Neutrophil (primary cell): Measurements from ENCODE around the gene TXNDC9.
A peak's percentile ranks its signal among the peaks of the same experiment; 100 is the strongest.

Experiments
- H3K27ac ChIP-seq: fragments of 200-600 bp; sonication (generic); 2 replicates; pipeline ENCODE4 v1.5.1; 2016; ENCODE audit warnings: mild to moderate bottlenecking, moderate library complexity
- H3K27me3 ChIP-seq: fragments of 200-600 bp; sonication (generic); 2 replicates; pipeline ENCODE4 v1.6.0; 2016; ENCODE audit warnings: mild to moderate bottlenecking
- H3K36me3 ChIP-seq: fragments of 200-600 bp; sonication (generic); 2 replicates; pipeline ENCODE4 v1.5.1; 2017
- H3K4me1 ChIP-seq, 2 experiments: fragments of 200-600 bp in 1 of 2; sonication (generic) in 1 of 2; 1 replicate in 1 of 2; 2 replicates in 1 of 2; pipeline versions ENCODE4 v1.5.1 to v1.6.1; 2013 to 2016; ENCODE audit warnings: low read depth in 1 of 2, low read length in 1 of 2, mild to moderate bottlenecking in 1 of 2, moderate library complexity in 1 of 2; ENCODE audit not compliant: control insufficient read depth in 1 of 2, insufficient read depth in 1 of 2
- H3K4me3 ChIP-seq, 2 experiments: fragments of 200-600 bp in 1 of 2; sonication (generic) in 1 of 2; 1 replicate in 1 of 2; 2 replicates in 1 of 2; pipeline ENCODE4 v1.5.1; 2013 to 2016; ENCODE audit warnings: low read depth in 1 of 2, low read length in 1 of 2, mild to moderate bottlenecking in 1 of 2, moderate library complexity in 1 of 2
- H3K9me3 ChIP-seq: fragments of 200-600 bp; sonication (generic); 2 replicates; pipeline ENCODE4 v1.5.1; 2016
- TF ChIP-seq, protein P1 (sequence below): fragments of 200-600 bp; sonication (generic); IDR thresholded peaks from 2 replicates; pipeline ENCODE4 v1.5.1; 2016; ENCODE audit warnings: antibody characterized with exemption

TXNDC9 gene, protein sequence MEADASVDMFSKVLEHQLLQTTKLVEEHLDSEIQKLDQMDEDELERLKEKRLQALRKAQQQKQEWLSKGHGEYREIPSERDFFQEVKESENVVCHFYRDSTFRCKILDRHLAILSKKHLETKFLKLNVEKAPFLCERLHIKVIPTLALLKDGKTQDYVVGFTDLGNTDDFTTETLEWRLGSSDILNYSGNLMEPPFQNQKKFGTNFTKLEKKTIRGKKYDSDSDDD

DNA sequence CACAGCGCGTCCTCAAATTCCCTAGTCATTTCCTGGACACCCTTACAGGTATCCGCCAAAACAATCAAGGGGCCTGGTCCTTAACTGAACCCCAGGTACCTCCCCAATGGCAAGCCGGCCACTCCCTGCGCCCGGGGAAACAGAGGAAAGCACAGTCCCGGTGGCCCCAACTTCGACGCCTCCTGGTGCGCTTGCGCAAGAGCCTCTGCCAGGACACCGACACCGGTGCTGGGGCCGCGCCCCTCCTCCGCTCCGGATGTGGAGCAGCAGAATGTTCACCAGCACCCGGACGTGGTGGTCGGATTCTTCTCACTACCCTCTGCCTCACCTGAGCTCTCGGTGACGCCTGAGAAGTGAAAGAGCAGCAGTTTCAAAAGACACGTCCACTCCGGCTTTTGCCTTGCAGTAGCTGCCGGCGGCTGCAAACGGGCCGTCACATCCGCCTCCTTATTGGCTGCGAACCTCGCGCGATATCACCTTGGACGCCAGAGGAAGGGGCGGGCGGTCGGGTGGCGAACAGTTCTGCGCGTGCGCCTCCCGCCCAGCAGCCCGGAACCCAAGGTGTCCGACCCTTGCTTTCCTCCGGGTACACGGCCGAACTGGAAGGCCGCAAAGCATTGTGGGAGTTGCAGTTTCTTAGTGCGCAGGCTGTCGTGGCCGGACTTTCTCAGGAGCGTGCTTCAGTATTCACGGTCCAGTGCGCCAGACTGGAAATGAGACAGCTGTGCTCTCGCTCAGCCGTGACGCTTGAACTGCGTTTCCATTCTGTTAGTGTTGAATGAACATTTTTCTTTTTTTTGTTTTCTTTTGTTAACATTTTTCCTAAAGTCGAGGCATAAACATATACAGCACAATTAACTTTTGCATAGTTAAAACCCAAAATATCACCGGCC is at the start of gene TXNDC9:
Gene TXNDC9, minus strand, starts transcription at position 423 of the 893 bp plus-strand sequence. CDS start 3,123 bp downstream, outside the sequence.
- peak within 1 kb of the TSS; percentile 91 for H3K27ac ChIP-seq
- TF ChIP-seq, protein P1, sequence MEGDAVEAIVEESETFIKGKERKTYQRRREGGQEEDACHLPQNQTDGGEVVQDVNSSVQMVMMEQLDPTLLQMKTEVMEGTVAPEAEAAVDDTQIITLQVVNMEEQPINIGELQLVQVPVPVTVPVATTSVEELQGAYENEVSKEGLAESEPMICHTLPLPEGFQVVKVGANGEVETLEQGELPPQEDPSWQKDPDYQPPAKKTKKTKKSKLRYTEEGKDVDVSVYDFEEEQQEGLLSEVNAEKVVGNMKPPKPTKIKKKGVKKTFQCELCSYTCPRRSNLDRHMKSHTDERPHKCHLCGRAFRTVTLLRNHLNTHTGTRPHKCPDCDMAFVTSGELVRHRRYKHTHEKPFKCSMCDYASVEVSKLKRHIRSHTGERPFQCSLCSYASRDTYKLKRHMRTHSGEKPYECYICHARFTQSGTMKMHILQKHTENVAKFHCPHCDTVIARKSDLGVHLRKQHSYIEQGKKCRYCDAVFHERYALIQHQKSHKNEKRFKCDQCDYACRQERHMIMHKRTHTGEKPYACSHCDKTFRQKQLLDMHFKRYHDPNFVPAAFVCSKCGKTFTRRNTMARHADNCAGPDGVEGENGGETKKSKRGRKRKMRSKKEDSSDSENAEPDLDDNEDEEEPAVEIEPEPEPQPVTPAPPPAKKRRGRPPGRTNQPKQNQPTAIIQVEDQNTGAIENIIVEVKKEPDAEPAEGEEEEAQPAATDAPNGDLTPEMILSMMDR = no peak
- H3K27me3 ChIP-seq = no peaks in the 10 kb centered on the region
- H3K4me1 ChIP-seq = peaks cover 28 to 32% of the 10 kb centered on the region in 2 experiments
- H3K36me3 ChIP-seq = peaks cover 27% of the 10 kb centered on the region
- H3K9me3 ChIP-seq = no peaks in the 10 kb centered on the region
- H3K4me3 ChIP-seq = peak within 1 kb of the TSS; percentile 86 to 100

DNA sequence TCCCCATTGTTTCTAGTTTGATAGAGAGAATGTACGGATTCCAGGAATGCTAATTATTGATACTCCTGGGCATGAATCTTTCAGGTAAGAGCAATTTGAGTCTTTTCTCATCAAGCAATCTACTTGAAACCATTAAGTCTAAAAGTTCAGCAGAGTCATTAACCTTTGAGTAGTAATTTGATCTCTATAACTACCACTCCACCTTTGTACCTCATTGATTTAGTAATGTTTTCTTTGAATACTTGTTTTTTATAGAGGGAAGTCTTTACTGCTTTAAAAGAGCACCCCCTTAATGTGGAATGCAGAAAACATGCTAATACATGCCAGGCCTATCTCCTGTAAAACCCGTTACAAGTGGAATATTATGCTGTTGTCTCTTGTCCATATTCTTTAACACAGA is 46.0 kb upstream of the TXNDC9 start:
- Histone ChIP-seq H3K36me3 (peaks cover 62% of the 10 kb centered on the region), H3K27ac (no peak overlapping the region), H3K9me3 (no peaks in the 10 kb centered on the region), H3K27me3 (no peaks in the 10 kb centered on the region), H3K4me3 (no peak overlapping the region), H3K4me1 (no peaks in the 10 kb centered on the region)
- TF ChIP-seq, protein P1 = no peak

DNA sequence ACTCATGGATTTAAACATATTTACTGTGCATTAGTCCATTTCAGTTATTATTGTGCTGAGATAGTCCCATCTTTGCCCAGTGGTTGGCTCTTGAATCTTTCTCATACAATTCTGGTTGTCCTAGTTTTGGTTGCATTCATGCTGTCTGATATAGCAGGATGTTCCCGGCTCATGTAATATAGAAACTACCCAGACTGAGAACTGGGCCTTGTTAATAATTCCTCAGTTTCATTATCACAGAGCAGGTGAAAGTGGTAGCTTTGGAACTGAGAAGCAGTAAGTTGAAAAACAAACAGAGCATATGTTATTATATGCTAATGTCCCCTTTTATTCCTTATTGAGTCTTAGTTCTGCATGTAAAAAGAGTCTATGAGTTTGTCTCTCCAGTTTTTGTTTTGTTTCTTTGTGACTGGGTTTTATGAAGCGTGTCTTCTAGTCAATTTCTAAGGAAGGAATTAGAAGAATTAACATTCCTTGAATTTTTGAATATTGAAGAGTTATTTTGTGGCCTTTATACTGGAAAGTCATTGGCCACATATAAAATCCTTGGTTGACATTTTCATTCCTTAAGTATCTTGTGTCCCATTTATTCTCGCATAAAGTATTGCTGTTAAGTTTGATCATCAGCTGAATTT is 44.4 kb upstream of the TXNDC9 start:
- Histone ChIP-seq H3K4me3 (no peak overlapping the region), H3K27me3 (no peaks in the 10 kb centered on the region), H3K9me3 (no peaks in the 10 kb centered on the region), H3K36me3 (peaks cover 65% of the 10 kb centered on the region), H3K27ac (no peak overlapping the region), H3K4me1 (no peaks in the 10 kb centered on the region)
- TF ChIP-seq, protein P1 = no peak

DNA sequence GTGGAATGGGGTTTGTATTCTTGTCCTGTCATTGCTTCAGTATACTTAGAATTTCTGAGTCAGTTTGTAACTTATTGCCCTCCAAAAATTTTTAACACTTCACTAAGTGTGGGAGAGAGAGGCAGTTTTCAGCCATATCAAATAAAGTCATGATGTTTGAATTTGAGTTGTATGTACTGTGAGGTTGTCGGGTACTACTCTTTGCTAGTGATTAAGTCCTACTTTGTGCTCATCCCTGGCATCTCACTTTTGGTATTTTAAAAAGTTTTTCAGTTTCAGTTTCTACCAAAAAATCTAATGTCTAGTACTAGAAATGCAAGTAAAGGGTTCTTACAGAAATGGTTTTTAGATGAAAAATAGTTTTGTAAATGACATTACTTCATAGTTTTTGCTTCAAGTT is 41.7 kb upstream of the TXNDC9 start:
- no peak overlapping the region for H3K4me3 ChIP-seq
- no peak overlapping the region for H3K27ac ChIP-seq
- H3K36me3 ChIP-seq = peaks cover 62% of the 10 kb centered on the region
- no peaks in the 10 kb centered on the region for H3K9me3 ChIP-seq
- H3K27me3 ChIP-seq = no peaks in the 10 kb centered on the region
- no peaks in the 10 kb centered on the region for H3K4me1 ChIP-seq
- TF ChIP-seq, protein P1 = no peak

DNA sequence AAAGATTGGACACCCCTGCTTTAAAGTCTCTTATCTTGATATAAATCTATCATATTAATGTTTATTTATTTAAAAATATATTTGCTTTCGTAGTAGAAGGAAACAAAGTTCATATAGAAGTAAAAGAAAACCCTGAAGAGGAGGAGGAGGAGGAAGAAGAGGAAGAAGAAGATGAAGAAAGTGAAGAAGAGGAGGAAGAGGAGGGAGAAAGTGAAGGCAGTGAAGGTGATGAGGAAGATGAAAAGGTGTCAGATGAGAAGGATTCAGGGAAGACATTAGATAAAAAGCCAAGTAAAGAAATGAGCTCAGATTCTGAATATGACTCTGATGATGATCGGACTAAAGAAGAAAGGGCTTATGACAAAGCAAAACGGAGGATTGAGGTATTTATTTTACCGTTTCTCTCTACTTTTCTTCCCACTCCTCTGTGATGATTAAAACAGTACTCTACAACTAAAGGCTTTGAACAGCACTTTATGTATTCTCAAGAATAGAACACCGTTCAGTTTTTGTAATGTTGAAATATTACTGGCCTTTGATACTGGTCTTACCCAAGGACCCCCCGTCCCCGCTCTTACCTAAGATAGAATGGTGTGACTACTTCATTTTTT is 40.2 kb upstream of the TXNDC9 start:
- H3K27me3 ChIP-seq = no peaks in the 10 kb centered on the region
- no peak overlapping the region for H3K4me3 ChIP-seq
- peaks cover 65% of the 10 kb centered on the region for H3K36me3 ChIP-seq
- no peaks in the 10 kb centered on the region for H3K9me3 ChIP-seq
- no peaks in the 10 kb centered on the region for H3K4me1 ChIP-seq
- H3K27ac ChIP-seq = no peak overlapping the region
- TF ChIP-seq, protein P1 = no peak
